NCI-H2196 treated with DMSO at 0.1 percent for 48 hours (cell line): ENCODE results near the gene STAM.

ENCODE experiments used
- DNase-seq: peaks from one replicate; lab custom pipeline; 2025; ENCODE audit not compliant: unreplicated experiment; lab: John Stamatoyannopoulos, UW

Gene STAM

GRCh38 chr10:17673471-17674061 is 29.6 kb downstream of the STAM start:
- no peak for DNase-seq

DNA sequence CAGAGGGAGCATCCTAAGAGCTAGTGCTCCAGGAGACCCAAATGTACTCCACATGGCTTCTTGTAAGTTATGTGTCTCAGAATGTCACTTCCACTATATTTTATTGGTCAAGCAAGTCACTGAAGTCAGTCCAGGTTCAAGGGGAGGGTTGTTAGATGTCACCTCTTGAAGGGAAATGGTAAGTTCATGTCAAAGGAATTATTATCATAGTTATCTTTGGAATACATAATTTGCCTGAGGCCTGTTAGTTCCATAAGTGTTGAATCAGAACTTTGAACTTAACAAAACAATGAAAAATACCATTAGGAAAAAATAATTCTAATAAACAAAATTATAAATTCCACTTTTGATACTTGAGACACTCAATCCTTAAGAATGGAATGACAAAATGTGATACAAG is 30.6 kb downstream of the STAM start:
- no peak for DNase-seq

DNA sequence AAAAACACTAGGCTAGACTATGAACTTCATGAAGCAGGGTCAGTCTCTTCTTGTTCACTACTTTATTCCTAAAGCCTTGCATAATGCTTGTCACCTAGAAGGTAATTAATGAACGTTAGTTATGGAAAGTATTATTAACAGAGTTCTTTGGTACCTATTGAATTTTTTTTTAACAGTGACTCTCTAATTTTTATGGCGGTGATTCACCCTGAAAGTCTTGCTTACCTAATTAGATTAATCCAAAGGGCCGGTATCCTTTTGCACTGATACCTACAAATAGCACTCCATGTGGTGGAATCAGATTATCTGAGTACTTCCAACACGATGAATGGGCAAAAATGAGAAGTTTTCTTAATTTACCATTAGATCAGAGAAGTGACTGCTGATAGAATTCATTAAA is 31.7 kb downstream of the STAM start:
- no peak for DNase-seq

- no peak for DNase-seq
Measured at GRCh38 chr10:17676919-17677318, 33.0 kb downstream of the STAM start.

GRCh38 chr10:17682236-17682946 is 38.4 kb downstream of the STAM start:
- DNase-seq: no peak

- no peak for DNase-seq
Measured at GRCh38 chr10:17683541-17683940, 39.6 kb downstream of the STAM start.

- no peak for DNase-seq
Measured at GRCh38 chr10:17684537-17684936, 40.6 kb downstream of the STAM start.

DNA sequence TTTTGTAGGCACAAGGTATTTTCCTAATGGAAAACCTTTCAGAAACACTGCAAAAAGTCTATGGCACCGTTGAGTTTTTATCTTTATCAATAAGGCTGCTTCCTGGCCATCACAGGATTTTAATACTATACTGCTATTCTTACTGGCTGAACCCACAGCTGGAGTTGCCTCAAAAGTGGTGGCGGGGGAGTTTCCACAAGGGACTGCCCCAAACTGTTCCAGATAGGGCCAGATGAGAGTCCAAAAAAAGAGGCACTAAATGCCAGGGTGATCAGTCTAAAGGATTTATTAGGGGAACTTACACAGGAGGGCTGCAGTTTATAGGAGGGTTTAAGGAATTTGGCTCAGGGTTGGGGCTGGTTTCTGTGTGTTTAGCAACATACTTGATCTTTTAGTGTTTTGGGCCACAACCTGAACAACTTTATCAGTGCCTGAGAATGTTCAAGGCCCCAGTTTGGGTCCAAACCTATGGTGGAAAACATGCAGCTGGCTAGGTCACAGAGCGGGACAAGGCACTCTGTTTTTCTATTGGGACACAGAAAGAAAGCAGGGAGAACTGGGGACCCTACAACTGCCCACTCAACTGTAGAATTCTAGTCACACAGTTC is 41.4 kb downstream of the STAM start:
- no peak for DNase-seq

DNA sequence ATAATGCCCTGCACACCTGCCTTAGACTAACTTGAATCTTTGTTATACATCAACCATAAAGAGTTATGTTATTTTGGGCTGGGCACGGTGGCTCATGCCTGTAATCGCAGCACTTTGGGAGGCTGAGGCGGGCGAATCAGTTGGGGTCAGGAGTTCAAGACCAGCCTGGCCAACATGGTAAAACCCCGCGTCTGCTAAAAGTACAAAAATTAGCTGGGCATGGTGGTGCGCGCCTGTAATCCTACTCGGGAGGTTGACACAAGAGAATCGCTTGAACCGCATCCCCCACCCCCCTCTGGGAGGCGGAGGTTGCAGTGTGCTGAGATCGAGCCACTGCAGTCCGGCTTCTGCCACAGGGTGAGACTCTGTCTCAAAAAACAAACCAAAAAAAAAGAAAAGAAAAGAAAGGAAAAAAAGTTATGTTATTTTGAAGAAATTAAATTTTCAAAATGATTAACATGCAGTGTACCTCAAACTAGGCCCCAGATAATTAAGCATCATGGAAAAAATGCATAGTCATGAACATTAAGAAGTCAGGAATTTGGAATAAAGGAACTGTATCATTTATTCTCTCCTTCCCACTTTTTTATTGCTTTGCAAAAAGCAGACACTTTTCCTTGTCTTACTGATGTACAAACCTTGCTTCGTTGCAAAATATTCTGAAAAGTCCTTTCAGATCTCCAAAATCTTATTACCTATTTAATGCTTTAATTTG is 43.3 kb downstream of the STAM start:
- no peak for DNase-seq

GRCh38 chr10:17689137-17689536 is 45.2 kb downstream of the STAM start:
- no peak for DNase-seq

DNA sequence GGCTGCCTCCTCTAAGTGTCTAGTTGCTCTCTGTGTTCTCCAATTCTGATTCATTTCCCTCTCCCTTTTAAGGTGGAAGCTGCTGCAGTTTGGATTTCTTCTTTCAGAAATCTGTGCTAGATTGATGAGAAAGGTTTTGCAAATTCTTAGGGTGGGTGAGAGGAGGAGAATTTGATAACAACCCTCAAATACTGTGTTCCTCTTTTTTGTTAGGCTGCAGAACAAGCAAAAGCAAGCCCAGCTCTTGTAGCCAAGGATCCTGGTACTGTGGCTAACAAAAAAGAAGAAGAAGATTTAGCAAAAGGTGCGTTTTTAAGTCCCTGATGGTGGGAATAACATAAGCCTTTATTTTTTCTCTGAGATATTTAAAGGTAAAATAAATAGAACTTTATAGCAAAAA is 49.1 kb downstream of the STAM start:
- DNase-seq: no peak

- no peak for DNase-seq
Measured at GRCh38 chr10:17698696-17699095, 54.7 kb downstream of the STAM start.

GRCh38 chr10:17701301-17701700 is 57.4 kb downstream of the STAM start:
- no peak for DNase-seq

- no peak for DNase-seq
Measured at GRCh38 chr10:17703706-17704105, 59.8 kb downstream of the STAM start.

DNA sequence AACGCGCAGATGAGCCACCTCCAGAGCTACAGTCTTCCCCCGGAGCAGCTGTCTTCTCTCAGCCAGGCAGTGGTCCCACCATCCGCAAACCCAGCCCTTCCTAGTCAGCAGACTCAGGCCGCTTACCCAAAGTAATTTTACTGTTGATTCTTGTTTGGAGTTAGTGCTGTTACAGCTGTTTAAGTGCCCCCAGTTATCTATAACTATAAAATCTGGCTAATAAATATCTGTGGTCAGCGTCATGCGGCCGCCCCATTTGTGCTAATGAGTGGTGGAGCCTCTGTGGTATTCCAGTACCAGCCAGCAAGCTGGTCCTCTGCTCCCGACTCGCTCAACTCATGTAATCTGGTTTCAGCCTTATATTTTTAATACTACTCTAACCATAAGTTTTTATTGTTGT is 64.9 kb downstream of the STAM start:
- no peak for DNase-seq

DNA sequence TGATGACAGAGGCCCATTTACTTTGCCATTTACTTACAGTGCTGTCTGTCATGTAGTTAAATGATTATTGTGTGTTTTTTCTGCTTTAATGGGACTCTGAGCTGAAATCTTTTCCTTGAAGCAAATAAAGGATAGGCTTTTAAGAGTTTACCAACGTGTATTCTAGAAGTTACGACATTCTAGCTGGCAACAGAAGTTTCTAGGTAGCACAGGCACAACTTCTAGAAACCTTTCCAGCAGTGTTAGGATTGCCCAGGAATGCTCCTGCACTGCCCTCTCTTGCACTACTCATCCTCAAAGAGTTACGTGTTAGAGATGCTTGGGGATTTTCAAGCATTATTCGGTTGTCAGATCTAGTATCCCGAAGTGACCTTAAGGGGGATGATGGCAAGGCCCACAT is 65.5 kb downstream of the STAM start:
- DNase-seq: no peak

GRCh38 chr10:17710181-17710580 is 66.2 kb downstream of the STAM start:
- DNase-seq: no peak

- DNase-seq: no peak
Measured at GRCh38 chr10:17712053-17712452, 68.1 kb downstream of the STAM start.

- no peak for DNase-seq
Measured at GRCh38 chr10:17712717-17713471, 68.9 kb downstream of the STAM start.

DNA sequence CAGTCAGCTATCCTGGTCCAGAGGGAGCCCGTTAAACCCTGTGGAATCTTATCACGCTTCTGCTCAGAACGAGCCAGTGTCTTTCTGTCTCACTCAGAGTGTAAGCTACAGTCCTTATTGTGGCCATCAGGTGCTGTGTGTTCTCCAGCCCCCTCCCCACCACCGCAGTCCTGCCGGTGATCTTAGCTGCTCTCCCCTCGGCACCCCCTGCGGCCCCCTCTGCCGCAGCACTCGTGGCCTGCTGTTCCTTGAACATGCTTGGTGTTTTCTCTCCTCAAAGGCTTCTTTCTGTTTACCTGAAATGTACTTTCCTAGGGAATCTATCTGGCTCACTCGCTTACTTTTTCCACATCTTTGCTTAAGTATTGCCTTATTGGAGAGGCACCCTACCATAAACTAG is 69.8 kb downstream of the STAM start:
- no peak for DNase-seq

DNA sequence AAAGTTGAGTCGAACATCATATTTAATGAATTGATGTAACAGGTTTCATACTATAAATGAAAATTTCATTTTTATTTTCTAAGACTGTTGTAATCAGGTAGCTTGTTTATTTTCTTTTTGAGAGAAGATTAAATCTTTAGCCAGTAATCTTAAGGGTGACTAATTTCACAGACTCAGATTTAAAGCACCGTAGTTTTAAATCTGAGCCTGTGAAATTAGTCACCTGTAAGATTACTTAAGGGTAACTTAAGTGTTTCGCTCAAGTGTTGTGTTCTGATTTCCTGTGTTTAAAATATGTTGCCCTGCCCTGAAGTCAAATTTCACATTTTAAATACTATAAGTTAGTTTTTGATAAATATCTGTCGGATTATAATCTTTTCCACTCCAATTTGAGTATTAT is 72.2 kb downstream of the STAM start:
- DNase-seq: no peak
